NCI-H2171 treated with DMSO at 0.1 percent for 48 hours (cell line): ENCODE data around the gene CBFA2T2.

Source experiments
- DNase-seq: peaks from one replicate; lab custom pipeline; 2025; lab: John Stamatoyannopoulos, UW

Gene CBFA2T2

GRCh38 chr20:33677991-33678702 lies 188.3 kb downstream of the CBFA2T2 start:
- DNase-seq: no peak

GRCh38 chr20:33679758-33680485 lies 190.0 kb downstream of the CBFA2T2 start:
- no peak for DNase-seq

DNA sequence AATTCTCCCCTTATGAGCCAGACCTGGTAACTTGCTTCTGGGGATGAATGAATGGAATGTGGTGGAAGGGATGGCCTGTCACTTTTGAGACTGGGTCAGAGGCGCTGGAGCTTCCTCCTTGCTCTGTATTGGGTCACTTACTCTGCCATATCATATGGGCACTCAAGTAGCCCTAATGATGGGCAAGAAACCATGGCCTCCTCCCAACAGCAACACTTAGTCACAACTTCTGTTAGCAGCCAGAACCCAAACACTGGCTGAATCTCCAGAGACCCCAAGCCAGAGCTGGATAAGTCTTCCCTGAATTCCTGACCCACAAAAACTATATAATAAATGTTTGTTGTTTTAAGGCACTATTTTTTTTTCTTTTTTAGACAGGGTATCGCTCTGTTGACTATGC lies 190.8 kb downstream of the CBFA2T2 start:
- no peak for DNase-seq

GRCh38 chr20:33681288-33681687 lies 191.4 kb downstream of the CBFA2T2 start:
- no peak for DNase-seq

- no peak for DNase-seq
Observed at GRCh38 chr20:33681728-33682353, 191.9 kb downstream of the CBFA2T2 start.

- DNase-seq: peak; percentile 98
Observed at GRCh38 chr20:33684533-33685327, 194.8 kb downstream of the CBFA2T2 start.

GRCh38 chr20:33685328-33686099 lies 195.6 kb downstream of the CBFA2T2 start:
- no peak for DNase-seq

GRCh38 chr20:33686100-33686983 lies 196.4 kb downstream of the CBFA2T2 start, which contains the start of gene E2F1:
E2F1 (minus strand) TSS chr20:33686385; CDS start chr20:33686264, 121 bp downstream.
- DNase-seq: peak; percentile 96

DNA sequence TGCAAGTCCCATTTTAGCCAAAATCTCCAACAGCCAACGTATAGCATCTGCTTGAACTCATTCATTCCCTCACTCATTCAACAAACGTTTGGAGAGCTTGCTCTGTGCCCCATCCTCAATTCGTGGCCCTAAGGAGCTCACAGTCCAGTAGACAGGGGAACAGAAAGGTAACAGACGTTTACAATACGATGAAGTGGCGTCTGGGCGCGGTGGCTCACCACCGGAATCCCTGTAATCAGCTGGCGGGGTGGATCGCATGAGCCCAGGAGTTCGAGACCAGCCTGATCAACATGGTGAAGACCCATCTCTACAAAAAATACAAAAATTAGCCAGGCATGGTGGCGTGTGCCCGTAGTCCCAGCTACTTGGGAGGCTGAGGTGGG lies 197.1 kb downstream of the CBFA2T2 start:
- DNase-seq: no peak

DNA sequence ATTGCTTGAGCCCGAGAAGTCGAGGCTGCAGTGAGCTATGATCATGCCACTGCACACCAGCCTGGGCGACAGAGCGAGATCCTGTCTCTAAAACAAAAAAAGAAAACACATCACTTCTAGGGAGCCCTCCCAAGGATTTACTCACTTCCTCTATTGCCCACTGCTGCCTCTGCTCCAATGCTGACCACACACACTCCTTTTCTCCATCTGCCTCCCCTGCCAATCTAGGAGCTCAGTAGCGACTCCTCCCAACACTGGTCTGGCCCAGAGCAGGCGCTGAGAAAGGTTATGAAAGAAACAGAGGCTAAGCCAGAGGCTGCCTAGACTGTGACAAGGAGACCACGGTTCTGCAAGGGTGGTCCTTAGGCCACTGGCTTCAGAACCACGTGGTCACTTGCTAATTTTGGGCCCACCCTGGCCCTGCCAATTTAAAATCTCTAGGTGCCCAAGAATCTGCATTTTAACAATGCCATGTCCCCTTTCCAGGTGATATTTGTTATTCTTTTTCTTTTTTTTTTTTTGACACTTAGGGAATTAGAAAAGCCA lies 197.5 kb downstream of the CBFA2T2 start:
- DNase-seq: no peak

DNA sequence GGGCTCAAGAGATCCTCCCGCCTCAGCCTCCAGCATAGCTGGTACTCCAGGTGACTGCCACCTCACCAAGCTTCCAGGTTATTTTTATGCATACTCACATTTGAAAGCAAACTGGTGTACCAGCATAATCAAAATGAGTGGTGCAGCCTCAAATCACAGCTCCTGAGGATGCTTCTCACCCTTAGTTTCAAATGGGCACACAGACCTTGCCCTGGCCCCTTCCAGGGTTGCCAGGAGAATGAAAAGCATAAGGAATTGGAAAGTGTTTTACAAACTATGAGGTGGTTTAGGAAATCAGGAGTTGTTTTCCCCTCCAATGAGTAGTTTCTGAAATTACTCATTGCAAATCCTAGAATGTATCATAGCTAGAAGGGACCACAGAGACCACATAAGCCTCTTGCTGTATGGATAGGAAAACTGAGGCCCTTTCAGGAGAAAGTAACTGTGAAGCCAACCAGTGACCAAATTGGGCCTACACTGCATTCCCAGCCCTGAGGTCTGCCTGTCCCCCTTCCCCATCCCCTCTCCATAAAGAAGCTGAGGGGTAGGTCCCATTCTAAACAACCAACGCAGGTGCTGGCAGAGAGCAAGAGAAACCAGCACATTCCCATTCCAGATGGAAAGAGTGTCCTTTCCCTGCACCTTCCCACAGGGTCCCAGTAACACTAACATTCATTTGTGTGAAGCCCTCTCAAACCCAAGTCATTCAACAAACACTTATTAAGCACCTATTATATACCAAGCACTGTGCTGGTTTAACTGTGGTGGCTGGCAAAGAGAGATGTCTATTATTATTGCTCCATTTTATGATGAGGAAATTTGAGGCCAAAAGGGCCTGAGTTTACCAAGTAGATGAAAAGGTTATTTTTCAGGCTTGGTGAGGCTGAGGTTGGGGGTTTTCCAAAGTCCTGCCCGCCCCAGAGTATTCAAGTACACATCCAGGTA lies 198.4 kb downstream of the CBFA2T2 start:
- no peak for DNase-seq

- DNase-seq: no peak
Observed at GRCh38 chr20:33688938-33689424, 199.1 kb downstream of the CBFA2T2 start.

DNA sequence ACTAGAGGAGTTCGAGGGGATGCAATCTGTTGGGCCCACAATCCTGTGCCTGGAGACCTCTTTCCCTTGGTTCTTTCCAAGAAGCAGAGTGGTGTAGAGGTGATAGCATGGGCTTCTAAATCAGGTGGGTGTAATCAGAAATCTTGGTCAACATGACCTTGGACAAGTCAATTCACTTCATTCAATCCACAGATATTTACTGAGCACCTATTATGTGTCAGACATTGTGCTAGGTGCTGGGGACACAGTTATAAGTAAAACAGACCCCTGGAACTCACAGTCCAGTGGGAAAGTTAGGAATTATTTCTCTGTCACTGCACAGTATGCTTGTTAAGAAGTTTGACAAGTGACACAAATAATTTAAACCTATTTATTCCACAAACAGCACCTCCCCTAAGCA lies 199.6 kb downstream of the CBFA2T2 start:
- DNase-seq: no peak

- no peak for DNase-seq
Observed at GRCh38 chr20:33689973-33690372, 200.1 kb downstream of the CBFA2T2 start.

- DNase-seq: peak; percentile 52
Observed at GRCh38 chr20:33693289-33693688, 203.4 kb downstream of the CBFA2T2 start.

- DNase-seq: no peak
Observed at GRCh38 chr20:33693741-33694638, 204.1 kb downstream of the CBFA2T2 start.

GRCh38 chr20:33694639-33695012 lies 204.7 kb downstream of the CBFA2T2 start:
- no peak for DNase-seq

DNA sequence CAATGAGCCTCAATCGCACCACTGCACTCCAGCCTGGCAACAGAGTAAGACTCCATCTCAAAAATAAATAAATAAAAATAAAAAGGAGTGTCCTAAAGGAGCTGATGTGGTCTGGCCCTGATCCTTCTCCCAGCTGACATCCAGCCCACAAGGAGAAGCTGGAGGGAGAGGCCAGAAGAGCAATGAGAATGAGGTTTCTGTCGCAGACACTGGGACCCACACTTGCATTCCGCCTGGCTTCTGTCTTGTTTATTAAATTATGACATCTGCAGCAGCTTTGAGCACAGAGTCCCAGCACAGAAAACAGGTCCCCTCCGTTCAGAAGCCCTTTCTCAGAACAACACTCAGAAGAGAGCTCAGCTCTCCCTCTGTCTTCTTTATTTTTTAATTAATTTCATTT lies 206.6 kb downstream of the CBFA2T2 start:
- DNase-seq: no peak
